Stimulated activated CD4-positive, alpha-beta T cell treated with anti-CD3 and anti-CD28 coated beads, Interleukin-15, amount 100 ng/mL, for 24 hours (primary cell): ENCODE measurements around the gene FLRT1.

Source experiments
- DNase-seq: peaks from one replicate; pipeline ENCODE4 v3.0.0-alpha.2; 2020

Gene FLRT1

GRCh38 chr11:64035576-64035975, at the start of gene FLRT1:
FLRT1 (plus strand) TSS chr11:64035931; CDS start chr11:64116268, 80,337 bp downstream.
- DNase-seq = no peak

GRCh38 chr11:63986156-63986931, 49.4 kb upstream of the FLRT1 start, which contains the start of gene OTUB1:
OTUB1 (plus strand) TSS chr11:63986438; CDS start chr11:63986457, 19 bp downstream.
- DNase-seq = peak; percentile 95

- DNase-seq = no peak
Measured at GRCh38 chr11:63986932-63987513, 48.7 kb upstream of the FLRT1 start.

GRCh38 chr11:63991558-63991957, 44.2 kb upstream of the FLRT1 start:
- no peak for DNase-seq

- DNase-seq = no peak
Measured at GRCh38 chr11:63993100-63993499, 42.6 kb upstream of the FLRT1 start.

GRCh38 chr11:63993993-63994392, 41.7 kb upstream of the FLRT1 start:
- DNase-seq = no peak

- DNase-seq = no peak
Measured at GRCh38 chr11:63996512-63996911, 39.2 kb upstream of the FLRT1 start.

GRCh38 chr11:63997104-63997700, 38.5 kb upstream of the FLRT1 start:
- DNase-seq = no peak

- DNase-seq = no peak
Measured at GRCh38 chr11:63997801-63998337, 37.9 kb upstream of the FLRT1 start.

GRCh38 chr11:63998558-63999348, 37.0 kb upstream of the FLRT1 start:
- DNase-seq = no peak

GRCh38 chr11:63999349-64000025, 36.2 kb upstream of the FLRT1 start:
- DNase-seq = peak; percentile 79

GRCh38 chr11:64000026-64000739, 35.5 kb upstream of the FLRT1 start:
- peak; percentile 82 for DNase-seq

- no peak for DNase-seq
Measured at GRCh38 chr11:64000740-64001483, 34.8 kb upstream of the FLRT1 start.

GRCh38 chr11:64001484-64002420, 34.0 kb upstream of the FLRT1 start:
- no peak for DNase-seq

- no peak for DNase-seq
Measured at GRCh38 chr11:64003807-64004589, 31.7 kb upstream of the FLRT1 start.

- DNase-seq = no peak
Measured at GRCh38 chr11:64004590-64004984, 31.1 kb upstream of the FLRT1 start.

GRCh38 chr11:64005691-64006090, 30.0 kb upstream of the FLRT1 start:
- DNase-seq = no peak

GRCh38 chr11:64006398-64006797, 29.3 kb upstream of the FLRT1 start:
- no peak for DNase-seq

- no peak for DNase-seq
Measured at GRCh38 chr11:64007160-64007628, 28.5 kb upstream of the FLRT1 start.
